Ectodermal cell (in vitro differentiated cells): ENCODE results near the gene MFAP4.
A peak's percentile ranks its signal among the peaks of the same experiment; 100 is the strongest.

Experiments used
- H3K27ac ChIP-seq: 2 replicates; pipeline ENCODE4 v1.7.0; 2013; ENCODE audit warnings: mild to moderate bottlenecking, low read depth, low read length; ENCODE audit not compliant: insufficient read depth, poor library complexity, severe bottlenecking
- H3K27me3 ChIP-seq: 2 replicates; pipeline ENCODE4 v1.7.0; 2013; ENCODE audit warnings: mild to moderate bottlenecking, low read length; ENCODE audit not compliant: insufficient read depth, control insufficient read depth, poor library complexity, severe bottlenecking
- H3K36me3 ChIP-seq: one replicate; pipeline ENCODE4 v1.7.0; 2013; ENCODE audit warnings: low read length; ENCODE audit not compliant: control insufficient read depth, insufficient read depth
- H3K4me1 ChIP-seq: one replicate; pipeline ENCODE4 v1.7.0; 2013; ENCODE audit warnings: low read length; ENCODE audit not compliant: control insufficient read depth, insufficient read depth
- H3K4me3 ChIP-seq: 2 replicates; pipeline ENCODE4 v1.7.0; 2013; ENCODE audit warnings: low read depth, low read length, control low read depth; ENCODE audit not compliant: insufficient read depth
- H3K9me3 ChIP-seq: 2 replicates; pipeline ENCODE4 v1.7.0; 2013; ENCODE audit warnings: mild to moderate bottlenecking, low read length, moderate library complexity; ENCODE audit not compliant: control insufficient read depth
- WGBS, 2 experiments: methylation state at CpG; one replicate each; pipeline ENCODE4 v1.1.7; 2013; ENCODE audit warnings: missing lambda C conversion rate in 2 of 2; 5-methylcytosine and 5-hydroxymethylcytosine counted together

MFAP4 gene

GRCh38 chr17:19363114-19363438 is 23.9 kb downstream of the MFAP4 start:
- H3K27ac ChIP-seq: no peak overlapping the region
- H3K4me1 ChIP-seq: peaks cover 5% of the 10 kb centered on the region
- H3K27me3 ChIP-seq: no peaks in the 10 kb centered on the region
- 44 to 45% methylated on average over 14 of the region's 14 CpGs for WGBS, 2 experiments
- H3K4me3 ChIP-seq: peak overlapping the region; percentile 72
- no peaks in the 10 kb centered on the region for H3K36me3 ChIP-seq
- H3K9me3 ChIP-seq: no peaks in the 10 kb centered on the region

GRCh38 chr17:19362277-19363113 is 24.5 kb downstream of the MFAP4 start, which contains the start of gene B9D1:
Gene B9D1, minus strand, starts transcription at chr17:19362723. Its CDS starts 154 bp downstream, at chr17:19362569.
- Histone ChIP-seq H3K27ac (no peak within 1 kb of the TSS), H3K9me3 (no peaks in the 10 kb centered on the region)
- 0% methylated on average over 83 of the region's 83 CpGs for WGBS, 2 experiments

GRCh38 chr17:19361944-19362276 is 25.1 kb downstream of the MFAP4 start:
- Histone ChIP-seq H3K27me3 (no peaks in the 10 kb centered on the region), H3K27ac (no peak overlapping the region), H3K36me3 (no peaks in the 10 kb centered on the region), H3K4me3 (peak overlapping the region; percentile 72), H3K4me1 (peaks cover 5% of the 10 kb centered on the region), H3K9me3 (no peaks in the 10 kb centered on the region)
- WGBS, 2 experiments: 32 to 34% methylated on average over 16 of the region's 16 CpGs

More at GRCh38 chr17:19362277-19363113, 24.5 kb downstream of the MFAP4 start, which contains the start of gene B9D1:
- no peaks in the 10 kb centered on the region for H3K36me3 ChIP-seq
- peak within 1 kb of the TSS; percentile 72 for H3K4me3 ChIP-seq
- H3K4me1 ChIP-seq: peaks cover 5% of the 10 kb centered on the region
- no peaks in the 10 kb centered on the region for H3K27me3 ChIP-seq

- 86 to 91% methylated on average over 5 to 6 of the region's 6 CpGs for WGBS, 2 experiments
- Histone ChIP-seq H3K4me1 (peaks cover 5% of the 10 kb centered on the region), H3K36me3 (no peaks in the 10 kb centered on the region), H3K27ac (no peak overlapping the region), H3K27me3 (no peaks in the 10 kb centered on the region), H3K4me3 (no peak overlapping the region), H3K9me3 (no peaks in the 10 kb centered on the region)
Observed at GRCh38 chr17:19361326-19361725, 25.7 kb downstream of the MFAP4 start.

GRCh38 chr17:19360772-19361171 is 26.2 kb downstream of the MFAP4 start:
- WGBS, 2 experiments: 92 to 95% methylated on average over 8 of the region's 8 CpGs
- Histone ChIP-seq H3K9me3 (no peaks in the 10 kb centered on the region), H3K4me1 (peaks cover 5% of the 10 kb centered on the region), H3K27ac (no peak overlapping the region), H3K4me3 (no peak overlapping the region), H3K27me3 (no peaks in the 10 kb centered on the region), H3K36me3 (no peaks in the 10 kb centered on the region)

- 93 to 97% methylated on average over 5 of the region's 5 CpGs for WGBS, 2 experiments
- Histone ChIP-seq H3K4me3 (no peak overlapping the region), H3K27me3 (no peaks in the 10 kb centered on the region), H3K36me3 (no peaks in the 10 kb centered on the region), H3K27ac (no peak overlapping the region), H3K9me3 (no peaks in the 10 kb centered on the region), H3K4me1 (peaks cover 5% of the 10 kb centered on the region)
Observed at GRCh38 chr17:19359856-19360255, 27.1 kb downstream of the MFAP4 start.

- Histone ChIP-seq H3K36me3 (no peaks in the 10 kb centered on the region), H3K27me3 (no peaks in the 10 kb centered on the region), H3K9me3 (no peaks in the 10 kb centered on the region), H3K27ac (no peak overlapping the region), H3K4me1 (peaks cover 5% of the 10 kb centered on the region), H3K4me3 (no peak overlapping the region)
- WGBS, 2 experiments: 92 to 94% methylated on average over 7 of the region's 7 CpGs
Observed at GRCh38 chr17:19359151-19359550, 27.8 kb downstream of the MFAP4 start.

- peaks cover 5% of the 10 kb centered on the region for H3K4me1 ChIP-seq
- H3K9me3 ChIP-seq: no peaks in the 10 kb centered on the region
- WGBS, 2 experiments: 88% methylated on average over 7 of the region's 7 CpGs
- no peak overlapping the region for H3K27ac ChIP-seq
- H3K36me3 ChIP-seq: no peaks in the 10 kb centered on the region
- H3K4me3 ChIP-seq: no peak overlapping the region
- H3K27me3 ChIP-seq: no peaks in the 10 kb centered on the region
Observed at GRCh38 chr17:19357761-19358160, 29.2 kb downstream of the MFAP4 start.

- WGBS, 2 experiments: 92 to 95% methylated on average over 7 of the region's 7 CpGs
- Histone ChIP-seq H3K4me1 (peaks cover 5% of the 10 kb centered on the region), H3K9me3 (no peaks in the 10 kb centered on the region), H3K27ac (no peak overlapping the region), H3K27me3 (no peaks in the 10 kb centered on the region), H3K4me3 (no peak overlapping the region), H3K36me3 (no peaks in the 10 kb centered on the region)
Observed at GRCh38 chr17:19357351-19357750, 29.6 kb downstream of the MFAP4 start.

GRCh38 chr17:19354748-19355147 is 32.2 kb downstream of the MFAP4 start:
- Histone ChIP-seq H3K27me3 (no peaks in the 10 kb centered on the region), H3K4me1 (no peaks in the 10 kb centered on the region), H3K36me3 (no peaks in the 10 kb centered on the region), H3K27ac (no peak overlapping the region), H3K4me3 (no peak overlapping the region), H3K9me3 (no peaks in the 10 kb centered on the region)
- WGBS, 2 experiments: 77 to 78% methylated on average over 6 of the region's 6 CpGs
